IMR-90 (cell line): ENCODE data around the gene AIP. TPM values are rescaled to one million over a fixed set of nuclear protein-coding genes. Genes with fewer than 3 reads are reported as not detected.

Experiments used
- ATAC-seq: fragments of 200-7000 bp; cut with Tn5 transposase; 2 replicates; pipeline ENCODE4 v1.9.1; 2020; ENCODE audit warnings: low read depth, mild to moderate bottlenecking, moderate library complexity
- BruUV-seq: library from RNA; stranded (reverse); fragments of 400-500 nt; replicated peaks from 2 replicates; lab custom pipeline; 2021; lab: Mats Ljungman, UMichigan
- CTCF ChIA-PET: fragments of 300-600 bp; formaldehyde crosslinking; extraction: SDS; loops from one replicate; lab custom pipeline; 2021; ENCODE audit warnings: antibody characterized with exemption; lab: Yijun Ruan, JAX
- POLR2A ChIA-PET: fragments of 300-600 bp; sonication (Branson Sonifier 250); formaldehyde crosslinking; loops from one replicate; lab custom pipeline; 2022; ENCODE audit warnings: antibody characterized with exemption; ENCODE audit not compliant: unreplicated experiment; lab: Charles Lee
- DNase-seq: peaks from one replicate; pipeline ENCODE4 v3.0.0; 2013
- H2AFZ ChIP-seq: replicated peaks from 2 replicates; pipeline ENCODE3; 2013; ENCODE audit warnings: low read length, mild to moderate bottlenecking; ENCODE audit not compliant: poor library complexity
- H2AK5ac ChIP-seq: 2 replicates; pipeline ENCODE4 v1.6.1; 2013; ENCODE audit warnings: low read depth, low read length, inconsistent platforms
- H2AK9ac ChIP-seq: replicated peaks from 2 replicates; pipeline ENCODE3; 2013; ENCODE audit warnings: mild to moderate bottlenecking, low read depth, low read length, moderate library complexity; ENCODE audit not compliant: poor library complexity
- H2BK120ac ChIP-seq: 2 replicates; pipeline ENCODE4 v1.6.1; 2013; ENCODE audit warnings: low read depth, low read length, inconsistent platforms
- H2BK15ac ChIP-seq: 3 replicates; pipeline ENCODE4 v1.6.1; 2013; ENCODE audit warnings: low read depth, low read length, inconsistent platforms
- H2BK20ac ChIP-seq: 2 replicates; pipeline ENCODE4 v1.6.1; 2013; ENCODE audit warnings: low read depth, mild to moderate bottlenecking, inconsistent platforms, low read length, moderate library complexity
- H2BK5ac ChIP-seq: 2 replicates; pipeline ENCODE4 v1.6.1; 2013; ENCODE audit warnings: mild to moderate bottlenecking, low read depth, low read length, inconsistent platforms; ENCODE audit not compliant: poor library complexity, severe bottlenecking
- H3K14ac ChIP-seq: replicated peaks from 2 replicates; pipeline ENCODE4 v1.6.1; 2013; ENCODE audit warnings: low read depth, low read length, inconsistent platforms
- H3K18ac ChIP-seq: 2 replicates; pipeline ENCODE4 v1.6.1; 2013; ENCODE audit warnings: low read depth, low read length, control low read depth
- H3K23ac ChIP-seq: 2 replicates; pipeline ENCODE4 v1.6.1; 2013; ENCODE audit warnings: low read depth, low read length, inconsistent platforms
- H3K27ac ChIP-seq: 2 replicates; pipeline ENCODE4 v1.5.1; 2013; ENCODE audit warnings: mild to moderate bottlenecking, control low read depth, low read length; ENCODE audit not compliant: insufficient read depth
- H3K27me3 ChIP-seq: 2 replicates; pipeline ENCODE4 v1.6.1; 2013; ENCODE audit warnings: low read length; ENCODE audit not compliant: control insufficient read depth, insufficient read depth
- H3K36me3 ChIP-seq: 2 replicates; pipeline ENCODE4 v1.6.1; 2013; ENCODE audit warnings: low read length, mixed read lengths; ENCODE audit not compliant: control insufficient read depth, insufficient read depth
- H3K4ac ChIP-seq: 2 replicates; pipeline ENCODE4 v1.6.1; 2013; ENCODE audit warnings: low read depth, low read length, inconsistent platforms
- H3K4me1 ChIP-seq: 2 replicates; pipeline ENCODE4 v1.6.1; 2013; ENCODE audit warnings: low read length, mixed read lengths; ENCODE audit not compliant: control insufficient read depth, insufficient read depth
- H3K4me2 ChIP-seq: 2 replicates; pipeline ENCODE4 v1.6.1; 2013; ENCODE audit warnings: low read depth, mild to moderate bottlenecking, control low read depth, low read length, moderate library complexity
- H3K4me3 ChIP-seq: 2 replicates; pipeline ENCODE4 v1.5.1; 2013; ENCODE audit warnings: low read depth, mild to moderate bottlenecking, control low read depth, low read length, moderate library complexity; ENCODE audit not compliant: insufficient read depth
- H3K56ac ChIP-seq: 2 replicates; pipeline ENCODE4 v1.6.1; 2013; ENCODE audit warnings: low read length, inconsistent platforms; ENCODE audit not compliant: insufficient read depth; ENCODE audit errors: extremely low read depth
- H3K79me1 ChIP-seq, 2 experiments: 2 replicates each; pipeline ENCODE4 v1.6.1; 2013; ENCODE audit warnings: low read length in 2 of 2, inconsistent platforms in 1 of 2, low read depth in 1 of 2
- H3K9ac ChIP-seq: 2 replicates; pipeline ENCODE4 v1.6.1; 2013; ENCODE audit warnings: low read depth, low read length, control low read depth
- H3K9me1 ChIP-seq: 2 replicates; pipeline ENCODE4 v1.6.1; 2013; ENCODE audit warnings: low read length, inconsistent platforms; ENCODE audit not compliant: insufficient read depth
- H3K9me3 ChIP-seq: 2 replicates; pipeline ENCODE4 v1.6.1; 2013; ENCODE audit warnings: low read length; ENCODE audit not compliant: control insufficient read depth, insufficient read depth
- H4K20me1 ChIP-seq: 2 replicates; pipeline ENCODE4 v1.6.1; 2013; ENCODE audit warnings: low read length, inconsistent platforms; ENCODE audit not compliant: insufficient read depth
- H4K5ac ChIP-seq: 2 replicates; pipeline ENCODE4 v1.6.1; 2013; ENCODE audit warnings: mild to moderate bottlenecking, low read depth, low read length, control low read depth
- H4K8ac ChIP-seq, 2 experiments: 2 replicates each; pipeline ENCODE4 v1.6.1; 2013; ENCODE audit warnings: low read depth in 2 of 2, low read length in 2 of 2, control low read depth in 1 of 2, inconsistent platforms in 1 of 2
- H4K91ac ChIP-seq: 2 replicates; pipeline ENCODE4 v1.6.1; 2013; ENCODE audit warnings: low read depth, low read length, inconsistent platforms; ENCODE audit not compliant: insufficient read depth
- BHLHE40 ChIP-seq: fragments of 150-350 bp; IDR thresholded peaks from 2 replicates; pipeline ENCODE4 v1.6.1; 2016; ENCODE audit warnings: mild to moderate bottlenecking, low read depth, low read length
- CTCF ChIP-seq: conservative IDR thresholded peaks from 2 replicates; pipeline ENCODE4 v1.5.1; 2012; ENCODE audit warnings: mild to moderate bottlenecking, low read depth, low read length, improper control_type of control experiment
- ELK1 ChIP-seq: fragments of 150-350 bp; IDR thresholded peaks from 2 replicates; pipeline ENCODE4 v1.6.1; 2016; ENCODE audit warnings: low read depth, mild to moderate bottlenecking, low read length, moderate library complexity, borderline replicate concordance
- FOS ChIP-seq: fragments of 150-350 bp; IDR thresholded peaks from 2 replicates; pipeline ENCODE4 v1.6.1; 2016; ENCODE audit warnings: low read depth, low read length
- MAFK ChIP-seq: IDR thresholded peaks from 2 replicates; pipeline ENCODE4 v1.6.1; 2012; ENCODE audit warnings: low read depth, low read length, improper control_type of control experiment
- MXI1 ChIP-seq: IDR thresholded peaks from 2 replicates; pipeline ENCODE4 v1.6.1; 2012; ENCODE audit warnings: low read depth, mild to moderate bottlenecking, low read length, moderate library complexity, borderline replicate concordance
- WGBS, 2 experiments: methylation state at CpG; one replicate each; pipeline versions ENCODE4 v1.1.5 to v1.1.7; 2013; ENCODE audit warnings: missing lambda C conversion rate in 2 of 2; ENCODE audit not compliant: insufficient read length in 1 of 2; ENCODE audit errors: extremely low coverage in 2 of 2; 5-methylcytosine and 5-hydroxymethylcytosine counted together
- dilution Hi-C: fragments of 300-500 bp; cut with HindIII; formaldehyde crosslinking; loops from one replicate; pipeline ENCODE4 v1.14.3; 2018; ENCODE audit warnings: low sequenced_read_pairs; ENCODE audit not compliant: unreplicated experiment
- in situ Hi-C: fragments of 300-500 bp; cut with MboI; formaldehyde crosslinking; loops from 3 replicates; pipeline ENCODE4 v1.14.3; 2019; ENCODE audit warnings: low sequenced_read_pairs, inconsistent platforms, mixed read lengths
- intact Hi-C: fragments of 100-400 bp; cut with micrococcal nuclease; formaldehyde crosslinking; loops from 2 replicates; pipeline ENCODE4 v1.10.0; 2022
- polyA plus RNA-seq, 3 experiments: library from polyadenylated mRNA; depleted of rRNA; stranded (reverse); fragments of >200 nt; gene quantifications; 2 replicates each; pipeline ENCODE4 v1.2.3, GENCODE V29; 2012; ENCODE audit warnings: low replicate concordance in 1 of 3
- total RNA-seq: library from RNA; depleted of rRNA; stranded (reverse); fragments of >200 nt; gene quantifications from 2 replicates; pipeline ENCODE4 v1.2.3, GENCODE V29; 2012

AIP gene
- total and polyA plus RNA-seq, 2 of the 4 experiments (the other 2 are of a cell fraction): 95.5 to 122 TPM

- in situ Hi-C loops: no loop called here
- Histone ChIP-seq H2AK5ac (peak overlapping the region; percentile 49; the same call in 1 of the 2 replicates), H3K9ac (peak overlapping the region; percentile 54; the same call in 1 of the 2 replicates), H3K27ac (peak overlapping the region; percentile 56), H3K4me2 (peak overlapping the region; percentile 88), H3K23ac (0 out of 2 replicates have a peak overlapping the region, but pooled peaks have one; percentile 33), H2BK120ac (no peak overlapping the region), H3K9me1 (peaks cover 12% of the 10 kb centered on the region), H2AK9ac (peak overlapping the region; percentile 95), H3K4me1 (peaks cover 9% of the 10 kb centered on the region), H3K4me3 (peak overlapping the region; percentile 62), H3K56ac (no peak overlapping the region), H2BK20ac (no peak overlapping the region), H4K91ac (no peak overlapping the region; the same call in 1 of the 2 replicates), H2BK15ac (no peak overlapping the region), H3K79me1 (peaks cover 4 to 24% of the 10 kb centered on the region in 2 experiments; a peak in 2 of 4 replicates), H3K9me3 (no peaks in the 10 kb centered on the region), H4K20me1 (no peaks in the 10 kb centered on the region), H3K18ac (no peak overlapping the region), H4K5ac (peak overlapping the region; percentile 79; the same call in 1 of the 2 replicates), H2AFZ (peak overlapping the region; percentile 97), H3K4ac (peak overlapping the region; percentile 84; the same call in 1 of the 2 replicates), H3K27me3 (no peaks in the 10 kb centered on the region; the same call in 1 of the 2 replicates), H2BK5ac (peak overlapping the region; percentile 41), H3K36me3 (peaks cover 2% of the 10 kb centered on the region; the same call in 1 of the 2 replicates), H4K8ac (peak overlapping the region; percentile 92 to 95), H3K14ac (peak overlapping the region; percentile 89; the same call in 1 of the 2 replicates)
- WGBS, 2 experiments: 85% methylated on average over 3 of the region's 3 CpGs; no CpG with 5 or more reads in 1 of the 2 experiments
- dilution Hi-C loops: no loop called here
- ChIA-PET CTCF (interaction anchor here (0.9 kb wide), 1 partner anchor 114 kb away, joined by 3 read pairs; no protein-coding TSS in a partner anchor), POLR2A (interaction anchor here (0.5 kb wide), 1 partner anchor 52 kb away, joined by 6 read pairs; no protein-coding TSS in a partner anchor)
- ATAC-seq: no peak
- DNase-seq: no peak
- TF ChIP-seq CTCF (no peak), MAFK (no peak), ELK1 (no peak), FOS (no peak), MXI1 (no peak), BHLHE40 (no peak)
- intact Hi-C loops: no loop called here
- no TSS peak for BruUV-seq
These were observed 17.7 kb upstream of the AIP start for GRCh38 chr11:67465189-67465510.
